Caki2 (cell line): Measurements from ENCODE around the gene ZNF324B. TPM values are rescaled to one million over a fixed set of nuclear protein-coding genes. Genes with fewer than 3 reads are reported as not detected.

Source experiments
- total RNA-seq: library from RNA; depleted of rRNA; stranded (reverse); fragments of >200 nt; shearing (Covaris generic); gene quantifications from 2 replicates; pipeline ENCODE4 v1.2.3, GENCODE V29; 2014; ENCODE audit warnings: low replicate concordance; rRNA removed

ZNF324B gene
- total RNA-seq, 1 experiment from 2014 or later = 6.2 TPM

Other genes starting within 250 kb of the ZNF324B start
- gene ZNF544, start 222.7 kb upstream of the ZNF324B start, total RNA-seq = 61.6 and 105 TPM in 2 replicates
- gene ZNF8, start 172.7 kb upstream of the ZNF324B start, total RNA-seq = 3.0 and 4.9 TPM in 2 replicates
- 38.9 and 46.3 TPM in 2 replicates for gene ERVK3-1, start 146.2 kb upstream of the ZNF324B start, total RNA-seq
- 2.1 and 2.3 TPM in 2 replicates for gene ZSCAN22, start 124.6 kb upstream of the ZNF324B start, total RNA-seq
- gene A1BG, start 98.1 kb upstream of the ZNF324B start, total RNA-seq = 1.1 and 1.9 TPM in 2 replicates
- 0.20 and 0.98 TPM in 2 replicates for gene ZNF497, start 88.9 kb upstream of the ZNF324B start, total RNA-seq
- gene ZNF837, start 70.6 kb upstream of the ZNF324B start, total RNA-seq = 3.3 and 8.2 TPM in 2 replicates
- gene RPS5, start 64.4 kb upstream of the ZNF324B start, total RNA-seq = 2,221 and 2,324 TPM in 2 replicates
- gene RNF225, start 56.0 kb upstream of the ZNF324B start, total RNA-seq = not detected in 2 replicates
- gene ZNF584, start 43.0 kb upstream of the ZNF324B start, total RNA-seq = 15.2 and 24.6 TPM in 2 replicates
- 4.9 and 7.8 TPM in 2 replicates for gene ZNF132, start 11.5 kb upstream of the ZNF324B start, total RNA-seq
- gene ZNF324, start 15.5 kb downstream of the ZNF324B start, total RNA-seq = 7.5 and 16.3 TPM in 2 replicates
- gene ZNF446, start 24.7 kb downstream of the ZNF324B start, total RNA-seq = 19.2 and 23.1 TPM in 2 replicates
- 4.9 and 10.8 TPM in 2 replicates for gene SLC27A5, start 60.4 kb downstream of the ZNF324B start, total RNA-seq
- 8.9 and 13.5 TPM in 2 replicates for gene ZBTB45, start 68.2 kb downstream of the ZNF324B start, total RNA-seq
- 542 and 662 TPM in 2 replicates for gene TRIM28, start 92.4 kb downstream of the ZNF324B start, total RNA-seq
- 268 and 313 TPM in 2 replicates for gene CHMP2A, start 103.5 kb downstream of the ZNF324B start, total RNA-seq
- gene UBE2M, start 107.0 kb downstream of the ZNF324B start, total RNA-seq = 194 and 247 TPM in 2 replicates
- 2.7 and 8.6 TPM in 2 replicates for gene MZF1, start 121.7 kb downstream of the ZNF324B start, total RNA-seq